Mucosa of rectum (tissue), 2 donors: ENCODE results near the gene FAM3C.

Source experiments
- H3K27ac ChIP-seq, 2 donors: one replicate each; pipeline ENCODE4 v1.7.0; 2013; ENCODE audit warnings: inconsistent platforms in 2 of 2, low read depth in 2 of 2, low read length in 2 of 2
- H3K27me3 ChIP-seq, 2 donors: one replicate each; pipeline ENCODE4 v1.7.0; 2013; ENCODE audit warnings: low read length in 2 of 2; ENCODE audit not compliant: control insufficient read depth in 2 of 2, insufficient read depth in 2 of 2
- H3K36me3 ChIP-seq, 2 donors: one replicate each; pipeline ENCODE4 v1.7.0; 2013; ENCODE audit warnings: low read length in 2 of 2; ENCODE audit not compliant: control insufficient read depth in 2 of 2, insufficient read depth in 2 of 2
- H3K4me1 ChIP-seq, 2 donors: one replicate each; pipeline ENCODE4 v1.7.0; 2013; ENCODE audit warnings: low read length in 2 of 2, mild to moderate bottlenecking in 1 of 2; ENCODE audit not compliant: control insufficient read depth in 2 of 2, insufficient read depth in 2 of 2
- H3K4me3 ChIP-seq, 2 donors: one replicate each; pipeline ENCODE4 v1.7.0; 2013; ENCODE audit warnings: low read length in 2 of 2
- H3K9ac ChIP-seq, 2 donors: one replicate each; pipeline ENCODE4 v1.7.0; 2013; ENCODE audit warnings: low read length in 2 of 2, low read depth in 1 of 2, mild to moderate bottlenecking in 1 of 2
- H3K9me3 ChIP-seq, 2 donors: one replicate each; pipeline ENCODE4 v1.7.0; 2013; ENCODE audit warnings: low read length in 2 of 2; ENCODE audit not compliant: control insufficient read depth in 2 of 2
- donor health status: healthy.
- donor health status: Normal muscosa, but diverticular disease.

FAM3C gene

GRCh38 chr7:121411597-121411979 lies 15.5 kb upstream of the FAM3C start:
- Histone ChIP-seq H3K36me3 (no peaks in the 10 kb centered on the region), H3K27ac (no peak overlapping the region), H3K27me3 (no peaks in the 10 kb centered on the region), H3K9ac (no peak overlapping the region), H3K4me3 (no peak overlapping the region), H3K4me1 (peaks cover 0 to 6% of the 10 kb centered on the region in 2 donors), H3K9me3 (no peaks in the 10 kb centered on the region)

DNA sequence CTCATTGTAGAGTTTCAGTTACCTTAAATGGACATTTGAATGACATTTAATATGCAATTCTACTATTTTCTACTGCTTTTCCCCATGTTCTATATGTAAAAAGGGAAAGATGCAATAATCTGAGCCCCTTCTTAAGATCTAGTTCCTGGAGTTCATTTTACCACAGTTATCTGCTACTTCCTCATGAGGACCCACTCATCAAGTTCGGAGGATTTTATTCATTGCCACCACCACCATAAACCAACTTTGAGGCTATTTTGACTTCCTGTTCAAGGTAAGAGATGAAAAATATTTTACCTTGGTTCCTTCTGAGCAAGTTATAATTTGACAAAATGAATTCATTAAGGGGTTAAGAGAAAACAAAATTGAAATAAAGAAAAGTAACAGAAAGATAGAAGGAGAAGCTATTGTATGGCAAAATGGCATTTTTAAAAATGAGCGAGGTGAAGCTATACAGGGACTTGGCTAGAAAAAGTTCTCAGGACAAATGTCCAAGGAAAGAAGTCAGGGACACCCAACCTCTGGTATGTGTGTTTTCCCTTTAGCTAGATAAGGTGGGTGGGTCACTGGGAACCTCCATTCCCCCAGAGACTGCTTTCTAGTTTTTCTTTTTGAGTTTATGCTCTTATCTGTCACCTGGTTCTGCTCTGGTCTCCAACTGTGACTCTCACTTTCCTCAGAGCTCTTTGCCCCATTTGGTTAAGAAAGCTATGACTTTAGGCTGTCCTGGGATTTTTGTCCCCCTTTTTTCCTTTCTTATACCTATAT lies 14.9 kb upstream of the FAM3C start:
- Histone ChIP-seq H3K36me3 (no peaks in the 10 kb centered on the region), H3K9ac (no peak overlapping the region), H3K4me3 (no peak overlapping the region)

GRCh38 chr7:121406944-121407343 lies 10.8 kb upstream of the FAM3C start:
- peak overlapping the region in 1 of 2 donors; percentile 11 for H3K27ac ChIP-seq
- no peaks in the 10 kb centered on the region for H3K27me3 ChIP-seq
- peaks cover 0 to 9% of the 10 kb centered on the region in 2 donors for H3K4me1 ChIP-seq
- H3K36me3 ChIP-seq = no peaks in the 10 kb centered on the region
- H3K9ac ChIP-seq = no peak overlapping the region
- peak overlapping the region; percentile 3 to 6 for H3K4me3 ChIP-seq
- H3K9me3 ChIP-seq = no peaks in the 10 kb centered on the region

More for the DNA sequence above, 14.9 kb upstream of the FAM3C start:
- no peaks in the 10 kb centered on the region for H3K9me3 ChIP-seq
- no peaks in the 10 kb centered on the region for H3K27me3 ChIP-seq
- H3K27ac ChIP-seq = no peak overlapping the region
- peaks cover 0 to 9% of the 10 kb centered on the region in 2 donors for H3K4me1 ChIP-seq

DNA sequence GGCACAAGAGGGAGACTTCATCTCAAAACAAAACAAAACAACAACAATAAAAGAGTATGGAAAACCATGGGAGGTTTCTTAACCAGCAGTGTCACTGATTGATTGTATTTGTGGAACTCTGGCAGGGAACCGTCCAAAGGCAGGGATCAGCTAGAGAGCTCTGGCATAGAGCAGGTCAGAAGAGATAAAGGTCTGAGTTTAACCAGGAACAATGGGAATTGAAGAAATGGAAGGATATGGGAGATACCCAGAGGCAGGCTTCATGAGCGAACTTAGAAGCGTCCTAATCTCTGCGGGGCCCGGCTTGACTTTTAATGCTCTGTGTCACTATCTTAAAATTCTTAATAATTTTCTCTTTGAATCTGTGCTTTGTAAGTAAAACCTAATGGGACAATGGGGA lies 10.4 kb upstream of the FAM3C start:
- no peaks in the 10 kb centered on the region for H3K36me3 ChIP-seq
- peak overlapping the region in 1 of 2 donors; percentile 11 for H3K27ac ChIP-seq
- H3K9me3 ChIP-seq = no peaks in the 10 kb centered on the region

GRCh38 chr7:121404348-121404747 lies 8.2 kb upstream of the FAM3C start:
- H3K4me1 ChIP-seq = peaks cover 0 to 9% of the 10 kb centered on the region in 2 donors
- H3K36me3 ChIP-seq = no peaks in the 10 kb centered on the region
- no peaks in the 10 kb centered on the region for H3K9me3 ChIP-seq
- no peaks in the 10 kb centered on the region for H3K27me3 ChIP-seq
- no peak overlapping the region for H3K4me3 ChIP-seq
- no peak overlapping the region for H3K9ac ChIP-seq
- no peak overlapping the region for H3K27ac ChIP-seq

More for the DNA sequence above, 10.4 kb upstream of the FAM3C start:
- H3K27me3 ChIP-seq = no peaks in the 10 kb centered on the region
- peaks cover 0 to 9% of the 10 kb centered on the region in 2 donors for H3K4me1 ChIP-seq
- H3K4me3 ChIP-seq = no peak overlapping the region
- H3K9ac ChIP-seq = no peak overlapping the region

DNA sequence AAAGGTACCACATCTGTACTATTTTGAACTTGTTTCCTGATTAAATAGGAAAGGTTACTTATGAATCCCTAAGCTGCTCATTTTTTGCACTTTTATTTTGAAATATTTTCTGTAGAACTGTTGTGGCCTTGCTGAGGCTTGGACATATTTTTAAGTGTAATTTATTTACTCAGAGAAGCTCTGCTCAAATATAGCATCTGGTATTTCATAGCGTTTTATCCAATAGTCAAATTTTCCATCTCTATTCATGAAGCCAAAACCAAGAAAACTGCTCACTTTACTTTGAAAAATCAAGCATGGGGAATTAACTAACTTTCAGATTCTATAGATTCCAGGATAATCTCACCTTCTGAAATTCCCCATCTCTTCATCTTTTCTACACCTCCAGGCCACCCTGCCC lies 6.6 kb upstream of the FAM3C start:
- no peaks in the 10 kb centered on the region for H3K36me3 ChIP-seq
- H3K27me3 ChIP-seq = no peaks in the 10 kb centered on the region
- H3K27ac ChIP-seq = no peak overlapping the region
- no peak overlapping the region for H3K9ac ChIP-seq
- H3K9me3 ChIP-seq = no peaks in the 10 kb centered on the region
- H3K4me3 ChIP-seq = no peak overlapping the region
- peaks cover 0 to 14% of the 10 kb centered on the region in 2 donors for H3K4me1 ChIP-seq

- Histone ChIP-seq H3K27ac (no peak overlapping the region), H3K36me3 (no peaks in the 10 kb centered on the region), H3K9ac (no peak overlapping the region), H3K9me3 (no peaks in the 10 kb centered on the region), H3K27me3 (no peaks in the 10 kb centered on the region), H3K4me3 (no peak overlapping the region), H3K4me1 (peaks cover 0 to 11% of the 10 kb centered on the region in 2 donors)
These were observed 5.8 kb upstream of the FAM3C start for GRCh38 chr7:121401896-121402295.

- Histone ChIP-seq H3K36me3 (no peaks in the 10 kb centered on the region), H3K27me3 (no peaks in the 10 kb centered on the region), H3K9me3 (no peaks in the 10 kb centered on the region), H3K27ac (no peak overlapping the region), H3K4me1 (peaks cover 5 to 12% of the 10 kb centered on the region in 2 donors), H3K4me3 (no peak overlapping the region), H3K9ac (no peak overlapping the region)
These were observed 2.1 kb upstream of the FAM3C start for GRCh38 chr7:121398246-121398645.

DNA sequence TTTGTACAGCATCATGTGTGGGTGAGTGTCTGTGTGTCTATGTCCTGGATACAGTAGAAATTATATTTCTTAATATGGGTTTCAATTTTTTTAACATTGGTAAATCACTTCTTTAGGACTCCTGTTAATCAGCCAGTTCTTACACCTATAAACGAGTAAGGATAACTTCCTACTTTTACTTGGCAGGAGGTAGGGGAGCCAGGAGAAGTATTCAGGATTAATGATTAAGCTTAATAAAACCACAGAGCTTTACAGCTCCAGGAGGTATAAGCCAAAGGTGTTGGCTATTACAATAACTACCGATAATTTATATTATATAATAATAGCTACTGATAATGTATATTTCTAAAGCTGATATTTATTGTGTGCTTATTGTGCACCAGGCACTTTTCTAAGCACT lies 1.7 kb upstream of the FAM3C start:
- Histone ChIP-seq H3K36me3 (no peaks in the 10 kb centered on the region), H3K4me1 (peaks cover 5 to 12% of the 10 kb centered on the region in 2 donors), H3K27ac (peak overlapping the region in 1 of 2 donors; percentile 26), H3K27me3 (no peaks in the 10 kb centered on the region), H3K9me3 (no peaks in the 10 kb centered on the region), H3K9ac (no peak overlapping the region), H3K4me3 (no peak overlapping the region)

GRCh38 chr7:121397361-121397760 lies 1.3 kb upstream of the FAM3C start:
- Histone ChIP-seq H3K9me3 (no peaks in the 10 kb centered on the region), H3K27me3 (no peaks in the 10 kb centered on the region), H3K4me3 (no peak overlapping the region), H3K27ac (peak overlapping the region in 1 of 2 donors; percentile 26), H3K9ac (no peak overlapping the region), H3K4me1 (peaks cover 5 to 12% of the 10 kb centered on the region in 2 donors), H3K36me3 (no peaks in the 10 kb centered on the region)
